Measurements from ENCODE around the gene GFOD1.

Gene GFOD1

GRCh38 chr6:13377054-13377758 lies 110.2 kb downstream of the GFOD1 start:
- no peak for DNase-seq (ENCODE audit: low read depth in 2 of 2)

- no peak for DNase-seq (ENCODE audit: low read depth in 2 of 2)
Observed at GRCh38 chr6:13375360-13375878, 112.0 kb downstream of the GFOD1 start.

- no peak for DNase-seq (ENCODE audit: low read depth in 2 of 2)
Observed at GRCh38 chr6:13373919-13374318, 113.5 kb downstream of the GFOD1 start.

- DNase-seq (ENCODE audit: low read depth in 2 of 2), result no peak
Observed at GRCh38 chr6:13373488-13373886, 113.9 kb downstream of the GFOD1 start.

GRCh38 chr6:13372688-13373487 lies 114.5 kb downstream of the GFOD1 start:
- DNase-seq (ENCODE audit: low read depth in 2 of 2), result no peak

- DNase-seq (ENCODE audit: low read depth in 2 of 2), result no peak
Observed at GRCh38 chr6:13372076-13372475, 115.3 kb downstream of the GFOD1 start.

- no peak for DNase-seq (ENCODE audit: low read depth in 2 of 2)
Observed at GRCh38 chr6:13371421-13372072, 115.9 kb downstream of the GFOD1 start.

GRCh38 chr6:13370623-13371022 lies 116.8 kb downstream of the GFOD1 start:
- DNase-seq (ENCODE audit: low read depth in 2 of 2), result no peak

- no peak for DNase-seq (ENCODE audit: low read depth in 2 of 2)
Observed at GRCh38 chr6:13369591-13369990, 117.8 kb downstream of the GFOD1 start.

GRCh38 chr6:13368731-13369115 lies 118.7 kb downstream of the GFOD1 start:
- DNase-seq (ENCODE audit: low read depth in 2 of 2), result no peak

- DNase-seq (ENCODE audit: low read depth in 2 of 2), result no peak
Observed at GRCh38 chr6:13368079-13368730, 119.2 kb downstream of the GFOD1 start.

GRCh38 chr6:13367396-13367795 lies 120.0 kb downstream of the GFOD1 start:
- DNase-seq (ENCODE audit: low read depth in 2 of 2), result no peak

GRCh38 chr6:13365320-13365719 lies 122.1 kb downstream of the GFOD1 start:
- DNase-seq (ENCODE audit: low read depth in 2 of 2), result no peak

GRCh38 chr6:13364842-13365241 lies 122.6 kb downstream of the GFOD1 start:
- DNase-seq (ENCODE audit: low read depth in 2 of 2), result no peak

- no peak for DNase-seq (ENCODE audit: low read depth in 2 of 2)
Observed at GRCh38 chr6:13362412-13362811, 125.0 kb downstream of the GFOD1 start.

- DNase-seq (ENCODE audit: low read depth in 2 of 2), result no peak
Observed at GRCh38 chr6:13360671-13361540, 126.5 kb downstream of the GFOD1 start.

GRCh38 chr6:13359287-13359686 lies 128.1 kb downstream of the GFOD1 start:
- no peak for DNase-seq (ENCODE audit: low read depth in 2 of 2)

- DNase-seq (ENCODE audit: low read depth in 2 of 2), result no peak
Observed at GRCh38 chr6:13358511-13358910, 128.9 kb downstream of the GFOD1 start.

GRCh38 chr6:13357551-13358075 lies 129.8 kb downstream of the GFOD1 start:
- no peak for DNase-seq (ENCODE audit: low read depth in 2 of 2)

GRCh38 chr6:13355999-13356785 lies 131.2 kb downstream of the GFOD1 start:
- no peak for DNase-seq (ENCODE audit: low read depth in 2 of 2)

All from fibroblast of skin of left quadriceps (primary cell).